ENCODE measurements around the gene HTR3C. TPM values are rescaled to one million over a fixed set of nuclear protein-coding genes. Genes with fewer than 3 reads are reported as not detected.
"Not testable (repeated sequence)": the region's sequence is repeated elsewhere in the genome, so short reads cannot be mapped to it uniquely, and the experiment has no call there.

HTR3C gene
- total RNA-seq, 4 donors from 2014 or later: 0.48 TPM; not detected in 3

- intact Hi-C loops (cut with DNase I; ENCODE audit: low total_unique reads): no loop called here
- no peaks in the 10 kb centered on the region for H3K4me1 ChIP-seq
- no peaks in the 10 kb centered on the region for H3K9me3 ChIP-seq
- no peaks in the 10 kb centered on the region for H3K27me3 ChIP-seq
- no peaks in the 10 kb centered on the region for H3K36me3 ChIP-seq
- H3K4me3 ChIP-seq: no peak overlapping the region
- no peak for TF ChIP-seq POLR2A (IDR thresholded peaks at IDR 0.05)
- no peak for TF ChIP-seq CTCF (IDR thresholded peaks at IDR 0.05)
- TF ChIP-seq POLR2AphosphoS5 (IDR thresholded peaks at IDR 0.05): no peak
- TF ChIP-seq EP300 (IDR thresholded peaks at IDR 0.05; ENCODE audit: low read depth): no peak
- no peak for DNase-seq
- WGBS, 2 donors (ENCODE audit: low coverage in 1 of 2): 65 to 80% methylated on average over 2 of the region's 2 CpGs
- no peak overlapping the region for H3K27ac ChIP-seq
- in situ Hi-C loops (cut with MboI; ENCODE audit: low pct_ligation_motif_present in 1 of 4, low pct_unique_long_range_greater_than_20kb in 1 of 4, low sequenced_read_pairs in 3 of 4): no loop called here
Measured at GRCh38 chr3:184029443-184029842, 23.4 kb upstream of the HTR3C start.

- Histone ChIP-seq H3K27ac (no peak overlapping the region), H3K27me3 (no peaks in the 10 kb centered on the region), H3K36me3 (no peaks in the 10 kb centered on the region), H3K9me3 (no peaks in the 10 kb centered on the region), H3K4me3 (no peak overlapping the region), H3K4me1 (no peaks in the 10 kb centered on the region)
- TF ChIP-seq CTCF (IDR thresholded peaks at IDR 0.05): no peak
- no peak for TF ChIP-seq POLR2AphosphoS5 (IDR thresholded peaks at IDR 0.05)
- TF ChIP-seq POLR2A (IDR thresholded peaks at IDR 0.05): no peak
- TF ChIP-seq EP300 (IDR thresholded peaks at IDR 0.05; ENCODE audit: low read depth): no peak
- DNase-seq: no peak
- in situ Hi-C loops (cut with MboI; ENCODE audit: low pct_ligation_motif_present in 1 of 4, low pct_unique_long_range_greater_than_20kb in 1 of 4, low sequenced_read_pairs in 3 of 4): no loop called here
- intact Hi-C loops (cut with DNase I; ENCODE audit: low total_unique reads): no loop called here
- 90% methylated on average over 3 of the region's 3 CpGs; no CpG with 5 or more reads in 1 of the 2 donors for WGBS, 2 donors (ENCODE audit: low coverage in 1 of 2)
Measured at GRCh38 chr3:184030536-184030935, 22.3 kb upstream of the HTR3C start.

GRCh38 chr3:184031187-184031792, 21.6 kb upstream of the HTR3C start, which contains the start of gene HTR3D:
Gene HTR3D (plus strand): TSS chr3:184031742. CDS start chr3:184031742, 0 bp downstream.
- TF ChIP-seq POLR2AphosphoS5 (IDR thresholded peaks at IDR 0.05): no peak
- no peak for TF ChIP-seq CTCF (IDR thresholded peaks at IDR 0.05)
- TF ChIP-seq POLR2A (IDR thresholded peaks at IDR 0.05): no peak
- TF ChIP-seq EP300 (IDR thresholded peaks at IDR 0.05; ENCODE audit: low read depth): no peak
- no peak for DNase-seq
- Histone ChIP-seq H3K36me3 (no peaks in the 10 kb centered on the region), H3K4me3 (no peak within 1 kb of the TSS), H3K27ac (no peak within 1 kb of the TSS), H3K4me1 (no peaks in the 10 kb centered on the region), H3K9me3 (no peaks in the 10 kb centered on the region), H3K27me3 (no peaks in the 10 kb centered on the region)
- intact Hi-C loops (cut with DNase I; ENCODE audit: low total_unique reads) (no loop called here), in situ Hi-C loops (cut with MboI; ENCODE audit: low pct_ligation_motif_present in 1 of 4, low pct_unique_long_range_greater_than_20kb in 1 of 4, low sequenced_read_pairs in 3 of 4) (no loop called here)
- 68 to 69% methylated on average over 3 to 4 of the region's 4 CpGs for WGBS, 2 donors (ENCODE audit: low coverage in 1 of 2)

GRCh38 chr3:184037816-184038215, 15.0 kb upstream of the HTR3C start:
- no peaks in the 10 kb centered on the region for H3K9me3 ChIP-seq
- no peaks in the 10 kb centered on the region for H3K4me1 ChIP-seq
- no peak overlapping the region for H3K27ac ChIP-seq
- WGBS, 2 donors (ENCODE audit: low coverage in 1 of 2): 75 to 87% methylated on average over 3 to 7 of the region's 7 CpGs
- H3K27me3 ChIP-seq: no peaks in the 10 kb centered on the region
- intact Hi-C loops (cut with DNase I; ENCODE audit: low total_unique reads) (no loop called here), in situ Hi-C loops (cut with MboI; ENCODE audit: low pct_ligation_motif_present in 1 of 4, low pct_unique_long_range_greater_than_20kb in 1 of 4, low sequenced_read_pairs in 3 of 4) (no loop called here)
- no peaks in the 10 kb centered on the region for H3K36me3 ChIP-seq
- DNase-seq: no peak
- TF ChIP-seq POLR2AphosphoS5 (IDR thresholded peaks at IDR 0.05) (no peak), EP300 (IDR thresholded peaks at IDR 0.05; ENCODE audit: low read depth) (no peak), CTCF (IDR thresholded peaks at IDR 0.05) (no peak)
- H3K4me3 ChIP-seq: no peak overlapping the region

GRCh38 chr3:184038307-184038706, 14.5 kb upstream of the HTR3C start:
- 82% methylated on average over 9 of the region's 9 CpGs; no CpG with 5 or more reads in 1 of the 2 donors for WGBS, 2 donors (ENCODE audit: low coverage in 1 of 2)
- not testable (repeated sequence) for DNase-seq

More at GRCh38 chr3:184038307-184038706, 14.5 kb upstream of the HTR3C start:
- H3K27ac ChIP-seq; H3K4me3 ChIP-seq; intact Hi-C loops (cut with DNase I; ENCODE audit: low total_unique reads); H3K9me3 ChIP-seq; H3K36me3 ChIP-seq; in situ Hi-C loops (cut with MboI; ENCODE audit: low pct_ligation_motif_present in 1 of 4, low pct_unique_long_range_greater_than_20kb in 1 of 4, low sequenced_read_pairs in 3 of 4); H3K4me1 ChIP-seq; H3K27me3 ChIP-seq: not testable (repeated sequence)

All from transverse colon (tissue), 4 donors.